Erythroblast (primary cell): ENCODE data around the gene RNASEH1.

Source experiments
- DNase-seq, 2 experiments: peaks; one replicate each; lab custom pipeline; 2025; lab: John Stamatoyannopoulos, UW
- GATA1 ChIP-seq: IDR thresholded peaks from 2 replicates; pipeline ENCODE4 v1.6.1; 2011; ENCODE audit warnings: low read depth, mild to moderate bottlenecking, control low read depth, low read length, moderate library complexity
- POLR2A ChIP-seq: IDR thresholded peaks from 2 replicates; pipeline ENCODE4 v1.6.1; 2011; ENCODE audit warnings: mild to moderate bottlenecking, low read length

The RNASEH1 gene

DNA sequence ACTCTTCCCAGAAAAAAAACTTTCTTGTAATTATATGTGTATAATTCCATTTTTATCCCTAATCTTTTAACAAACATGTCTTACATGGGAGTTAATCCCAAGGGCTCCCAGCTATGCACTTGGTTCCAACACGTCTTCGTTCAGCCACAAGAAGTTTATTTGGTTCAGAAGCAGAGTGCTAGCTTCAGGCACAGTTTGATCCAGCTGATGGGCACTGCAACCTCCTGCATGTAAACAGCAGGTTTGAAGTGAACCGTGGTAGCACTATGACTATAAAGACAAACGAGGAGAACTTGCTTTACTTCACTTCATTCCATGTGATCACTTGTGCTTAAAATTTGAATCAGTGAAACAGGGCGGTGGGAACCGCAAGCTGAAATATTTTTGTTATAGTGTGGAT lies 7.0 kb upstream of the RNASEH1 start:
- TF ChIP-seq POLR2A (no peak), GATA1 (no peak)
- no peak for DNase-seq

- peak; percentile 28 to 77 for DNase-seq
- no peak for TF ChIP-seq GATA1
- no peak for TF ChIP-seq POLR2A
Measured at GRCh38 chr2:3563521-3563976, 5.4 kb upstream of the RNASEH1 start.

GRCh38 chr2:3557639-3558204 lies 411 bp downstream of the RNASEH1 start:
- no peak for TF ChIP-seq POLR2A
- TF ChIP-seq GATA1 = no peak
- peak; percentile 69 to 79 for DNase-seq

DNA sequence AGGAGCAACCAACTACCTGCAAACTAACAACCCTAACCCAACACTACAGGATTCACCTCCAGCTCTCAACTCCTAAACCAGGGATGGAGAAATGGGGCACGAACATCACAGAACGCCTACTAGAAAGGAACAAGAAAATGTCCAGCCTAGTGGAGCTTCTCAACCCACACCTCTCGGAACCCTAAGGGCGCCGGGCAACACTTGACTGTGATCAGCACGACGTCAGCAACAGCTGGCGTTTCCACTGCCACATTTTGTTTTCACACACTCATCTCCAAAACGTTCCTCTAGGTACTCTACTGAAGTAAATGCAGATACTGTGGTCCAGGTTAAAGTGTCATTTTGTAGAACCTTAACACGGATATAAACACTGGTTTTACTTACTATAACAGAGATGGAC lies 4.2 kb downstream of the RNASEH1 start:
- TF ChIP-seq POLR2A (no peak), GATA1 (no peak)
- no peak for DNase-seq

DNA sequence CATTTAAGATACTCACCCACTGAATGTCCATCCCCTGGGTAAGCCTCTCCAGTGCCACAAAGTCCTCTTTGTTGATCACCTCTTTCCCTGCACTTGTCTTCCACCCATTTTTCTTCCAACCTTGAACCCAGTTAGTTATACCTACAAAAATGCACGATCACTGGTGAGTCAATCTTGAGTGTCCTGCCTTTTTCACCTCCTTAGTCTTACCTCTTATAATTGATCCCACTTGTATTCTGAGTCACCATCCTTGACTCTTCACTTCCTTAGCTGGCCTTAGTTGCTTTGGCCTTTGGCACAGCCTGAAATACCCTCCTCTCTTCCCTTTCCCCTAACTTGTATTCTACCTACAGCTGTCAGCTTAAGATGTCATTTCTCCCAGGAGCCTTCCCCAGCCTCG lies 10.2 kb downstream of the RNASEH1 start:
- DNase-seq = no peak
- TF ChIP-seq GATA1 = no peak
- no peak for TF ChIP-seq POLR2A

- DNase-seq = no peak
- TF ChIP-seq POLR2A (no peak), GATA1 (no peak)
Measured at GRCh38 chr2:3545788-3546478, 12.2 kb downstream of the RNASEH1 start.

GRCh38 chr2:3543023-3543683 lies 15.0 kb downstream of the RNASEH1 start:
- DNase-seq = no peak
- TF ChIP-seq POLR2A (no peak), GATA1 (no peak)

DNA sequence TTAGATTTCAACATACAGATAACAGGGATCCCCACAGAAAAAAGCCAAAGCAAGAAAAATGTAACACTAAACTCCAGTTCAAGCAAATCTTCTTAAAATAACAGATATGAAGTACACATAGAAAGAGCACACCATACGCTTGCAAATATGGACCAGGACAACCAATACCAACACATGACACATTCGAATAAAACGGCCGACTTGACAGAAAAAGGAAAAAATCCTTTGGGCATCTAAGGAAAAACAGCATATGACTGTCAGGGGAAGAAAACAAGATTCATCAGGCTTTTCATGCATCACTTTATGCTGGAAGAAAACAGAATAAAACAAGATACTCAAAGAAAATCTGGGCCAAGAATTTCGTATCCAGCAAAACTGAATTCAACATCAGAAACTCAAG lies 16.0 kb downstream of the RNASEH1 start:
- TF ChIP-seq POLR2A (no peak), GATA1 (no peak)
- no peak for DNase-seq

GRCh38 chr2:3539836-3540235 lies 18.3 kb downstream of the RNASEH1 start:
- no peak for DNase-seq
- TF ChIP-seq POLR2A (no peak), GATA1 (no peak)

DNA sequence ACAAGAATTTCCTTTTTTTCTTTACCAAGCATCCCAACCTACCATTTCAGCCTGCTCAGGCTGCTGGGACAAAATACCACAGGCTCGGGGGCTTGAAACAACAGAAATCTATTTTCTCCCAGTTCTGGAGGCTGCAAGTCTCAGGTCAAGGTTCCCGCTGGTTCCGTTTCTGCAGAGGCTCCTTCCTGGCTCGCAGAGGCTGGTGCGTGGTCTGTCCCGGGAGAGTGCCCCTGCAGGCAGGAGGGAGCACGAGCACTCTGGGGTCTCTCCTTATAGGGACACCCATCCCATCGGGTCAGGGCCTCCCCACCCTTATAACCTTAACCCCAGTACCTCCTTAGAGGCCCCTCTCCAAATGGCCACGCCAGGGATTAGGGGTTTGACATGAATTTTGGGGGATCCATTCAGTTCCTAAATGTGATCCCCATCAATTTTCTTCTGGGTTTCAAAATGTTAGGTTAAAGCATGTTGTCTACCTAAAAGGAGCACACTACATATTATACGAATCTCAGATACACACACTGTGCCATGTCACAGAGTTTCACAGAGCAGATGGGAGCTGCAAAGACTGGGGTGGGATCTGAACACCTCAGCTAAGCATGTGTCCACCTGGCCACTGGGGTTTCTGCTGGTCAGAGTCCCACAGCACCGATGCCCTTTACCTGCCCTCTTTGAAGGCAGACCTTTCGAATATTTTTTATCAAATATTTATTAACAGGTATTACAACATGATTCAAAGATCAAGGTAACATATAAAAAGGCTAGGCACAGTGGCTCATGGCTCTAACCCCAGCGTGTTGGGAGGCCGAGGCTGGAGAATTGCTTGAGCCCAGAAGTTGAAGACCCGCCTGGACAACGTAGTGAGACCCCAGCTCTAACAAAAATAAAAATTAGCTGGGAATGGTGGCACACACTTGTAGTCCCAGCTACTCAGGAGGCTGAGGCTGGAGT lies 21.2 kb downstream of the RNASEH1 start:
- TF ChIP-seq GATA1 = no peak
- TF ChIP-seq POLR2A = no peak
- peak; percentile 46 to 57 for DNase-seq

- peak; percentile 55 to 67 for DNase-seq
- TF ChIP-seq GATA1 = no peak
- peak; percentile 36 for TF ChIP-seq POLR2A
Measured at GRCh38 chr2:3535794-3536681, 22.1 kb downstream of the RNASEH1 start.

- no peak for TF ChIP-seq GATA1
- TF ChIP-seq POLR2A = no peak
- no peak for DNase-seq
Measured at GRCh38 chr2:3535467-3535793, 22.7 kb downstream of the RNASEH1 start.

DNA sequence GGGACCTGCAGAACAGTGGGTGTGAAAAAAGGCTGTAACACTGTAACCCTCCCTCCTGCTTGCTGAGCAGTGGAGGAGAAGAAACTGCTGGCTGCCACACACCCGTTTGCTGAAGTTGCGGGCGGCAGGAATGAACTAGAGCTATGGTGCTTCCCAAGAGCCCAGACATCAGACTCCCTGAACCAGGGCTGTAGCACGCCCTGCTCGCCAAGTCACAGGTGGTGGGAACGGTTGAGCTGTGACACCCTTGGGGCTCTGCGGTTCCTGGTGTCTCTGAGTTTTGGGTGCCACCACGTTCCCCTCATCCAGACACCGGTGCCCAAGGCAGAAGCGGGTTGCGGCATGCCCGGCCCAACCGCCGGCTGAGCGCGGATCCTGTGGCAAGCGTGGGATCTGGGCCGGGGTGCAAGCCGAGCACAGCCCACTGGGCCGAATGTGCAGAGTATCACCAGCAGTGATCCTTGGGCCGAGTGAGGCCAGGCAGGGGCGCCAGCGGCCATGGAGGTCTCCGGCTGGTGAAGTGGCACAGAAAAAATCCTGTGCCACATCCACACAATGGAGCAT lies 23.8 kb downstream of the RNASEH1 start:
- no peak for TF ChIP-seq GATA1
- no peak for TF ChIP-seq POLR2A

More for the DNA sequence above, 23.8 kb downstream of the RNASEH1 start:
- DNase-seq = no peak
